Colon (tissue), 2 donors: Measurements from ENCODE around the gene FXYD5.

Source experiments
- FAIRE-seq: peaks from 2 replicates; lab custom pipeline; 2012; peaks lifted over from hg19 to GRCh38; lab: Jason Lieb, UNC
- donor health status: control.
- donor health status: control.

The FXYD5 gene

DNA sequence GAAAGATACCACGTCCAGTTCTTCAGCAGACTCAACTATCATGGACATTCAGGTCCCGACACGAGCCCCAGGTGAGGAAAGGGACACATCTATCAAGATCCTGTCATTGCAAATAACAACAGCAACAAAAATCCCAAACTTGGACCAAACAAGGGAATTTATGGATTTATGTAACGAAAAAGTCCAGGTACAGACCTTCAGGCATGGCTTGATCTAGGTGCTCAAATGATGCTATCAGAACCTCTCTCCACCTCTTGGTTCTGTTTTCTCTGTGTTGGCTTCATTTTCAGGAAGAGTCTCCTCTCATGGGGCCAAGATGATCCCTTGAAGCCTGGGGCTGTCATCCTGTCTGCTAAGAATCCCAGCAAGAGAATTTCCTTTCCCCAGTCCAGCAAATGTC lies 2.9 kb downstream of the FXYD5 start:
- no peak for FAIRE-seq

DNA sequence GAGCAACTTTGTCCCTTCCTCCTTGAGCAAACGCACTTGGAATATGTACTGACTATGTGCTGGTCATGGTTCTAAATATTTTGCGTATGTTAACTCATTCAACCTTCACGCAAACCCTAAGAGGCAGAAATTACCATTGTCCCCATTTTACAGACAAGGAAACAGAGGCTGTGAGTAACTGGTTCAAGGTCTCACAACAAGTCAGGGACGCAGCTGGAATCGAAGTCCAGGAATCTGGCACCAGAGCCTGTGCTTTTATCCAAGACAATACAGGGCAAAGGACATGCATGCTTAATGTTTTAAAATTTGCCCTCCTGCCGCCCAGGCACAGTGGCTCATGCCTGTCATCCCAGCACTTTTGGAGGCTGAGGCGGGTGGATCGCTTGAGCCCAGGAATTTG lies 5.1 kb downstream of the FXYD5 start:
- no peak for FAIRE-seq

DNA sequence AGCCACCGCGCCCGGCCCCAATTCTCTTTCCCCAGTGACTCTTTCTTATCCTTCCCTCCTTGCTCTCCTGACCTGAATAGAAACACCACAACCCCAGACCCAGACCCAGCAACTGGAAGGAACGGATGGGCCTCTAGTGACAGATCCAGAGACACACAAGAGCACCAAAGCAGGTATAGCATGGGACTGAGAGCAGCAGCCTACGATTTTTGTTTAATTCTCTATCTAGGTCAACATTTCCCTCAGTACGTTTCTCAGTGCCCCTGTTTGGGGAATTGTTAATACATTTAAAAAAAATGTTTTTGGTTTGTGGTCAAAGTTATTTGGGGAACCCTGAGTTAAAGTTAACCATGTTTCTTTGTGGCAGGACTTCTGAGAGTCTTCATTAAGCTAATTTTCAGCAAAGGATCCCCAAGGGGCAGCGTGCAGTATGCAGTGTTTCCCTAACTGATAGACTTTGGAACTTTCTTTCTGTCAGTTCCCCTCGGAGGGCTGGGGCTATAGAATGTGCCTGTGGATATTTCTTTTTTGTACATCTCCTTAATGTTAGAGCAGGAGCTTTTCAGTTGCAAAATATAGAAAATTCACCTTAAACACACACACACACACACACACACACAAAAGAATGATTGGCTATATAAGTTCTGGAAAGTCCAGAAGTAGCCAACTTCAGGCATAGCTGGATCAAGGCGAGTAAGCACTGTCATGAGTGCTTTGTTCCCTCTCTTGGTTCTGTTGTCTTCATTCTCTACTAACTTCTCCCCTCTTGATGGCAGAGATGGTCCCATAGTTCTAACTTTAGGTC lies 6.3 kb downstream of the FXYD5 start:
- no peak for FAIRE-seq

DNA sequence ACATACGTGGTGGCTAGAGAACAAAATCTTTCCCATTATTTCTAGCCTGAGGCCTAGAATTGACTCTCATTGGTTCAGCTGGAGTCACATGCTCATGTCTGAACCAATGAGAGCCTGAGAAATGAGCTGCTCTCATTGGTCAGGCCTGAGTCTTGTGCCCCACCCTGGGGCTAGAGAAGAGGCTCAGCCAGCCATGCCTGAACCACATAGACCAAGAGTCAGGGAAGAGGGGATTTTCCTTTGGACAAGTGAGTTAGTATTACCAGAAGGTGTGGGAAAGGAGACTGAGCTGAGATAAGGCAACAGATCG lies 6.9 kb downstream of the FXYD5 start:
- no peak for FAIRE-seq

DNA sequence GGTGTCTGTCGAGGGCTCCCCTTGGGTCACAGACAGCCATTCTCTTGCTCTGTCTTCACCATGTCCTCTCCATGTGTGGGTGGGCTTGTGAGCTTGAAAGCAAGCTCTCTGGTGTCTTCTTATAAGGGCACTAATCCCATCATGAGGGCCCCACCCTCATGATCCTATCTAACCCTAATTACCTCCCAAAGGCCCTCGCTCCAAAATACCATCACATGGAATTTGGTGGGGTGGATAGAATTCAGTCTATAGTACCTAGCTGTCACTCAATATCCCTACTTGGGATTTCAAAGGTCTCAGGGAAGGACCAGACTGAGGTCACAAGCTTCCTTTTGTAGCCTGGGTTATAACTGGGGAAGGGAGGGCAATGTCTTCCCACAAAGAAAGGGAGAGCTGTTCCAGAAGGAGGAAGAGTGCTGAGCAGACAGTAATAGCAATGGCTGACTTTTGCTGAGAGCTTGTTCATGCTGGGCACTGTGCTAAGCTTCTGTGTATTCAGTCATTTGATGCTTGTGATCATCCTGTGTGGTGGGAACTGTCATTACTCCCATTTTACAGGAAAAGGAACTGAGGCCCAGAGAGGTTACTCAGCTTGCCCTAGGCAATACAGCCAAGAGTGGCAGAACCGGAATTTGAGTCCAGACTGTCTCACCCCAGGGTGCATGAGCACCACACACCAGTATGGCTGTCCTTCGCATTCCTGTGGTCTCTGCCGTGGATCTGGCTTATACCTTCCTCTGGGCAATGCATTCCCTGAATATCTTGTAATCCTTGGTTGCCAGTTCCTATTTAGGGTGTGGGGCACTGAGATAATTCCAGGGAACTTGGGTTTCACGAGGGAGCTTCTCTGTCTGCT lies 8.2 kb downstream of the FXYD5 start:
- FAIRE-seq = no peak

DNA sequence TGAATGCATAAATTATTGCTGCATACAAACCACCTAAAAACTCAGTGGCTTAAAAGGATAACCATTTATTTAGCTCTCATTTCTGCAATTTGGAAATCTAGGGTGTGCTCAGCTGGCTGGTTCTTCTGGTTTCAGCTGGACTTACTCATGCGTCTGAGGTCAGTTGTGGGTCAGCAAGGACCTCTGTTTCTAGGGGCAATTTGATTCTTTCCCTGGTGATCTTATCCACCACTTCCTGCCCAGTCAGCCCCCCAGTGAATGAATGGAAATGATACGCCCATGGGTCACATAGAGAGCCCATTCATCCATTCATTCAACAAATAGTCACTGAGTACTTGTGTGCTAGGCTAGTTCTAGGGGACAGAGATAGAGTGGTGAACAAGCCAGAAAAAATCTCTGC lies 9.9 kb downstream of the FXYD5 start:
- no peak for FAIRE-seq

DNA sequence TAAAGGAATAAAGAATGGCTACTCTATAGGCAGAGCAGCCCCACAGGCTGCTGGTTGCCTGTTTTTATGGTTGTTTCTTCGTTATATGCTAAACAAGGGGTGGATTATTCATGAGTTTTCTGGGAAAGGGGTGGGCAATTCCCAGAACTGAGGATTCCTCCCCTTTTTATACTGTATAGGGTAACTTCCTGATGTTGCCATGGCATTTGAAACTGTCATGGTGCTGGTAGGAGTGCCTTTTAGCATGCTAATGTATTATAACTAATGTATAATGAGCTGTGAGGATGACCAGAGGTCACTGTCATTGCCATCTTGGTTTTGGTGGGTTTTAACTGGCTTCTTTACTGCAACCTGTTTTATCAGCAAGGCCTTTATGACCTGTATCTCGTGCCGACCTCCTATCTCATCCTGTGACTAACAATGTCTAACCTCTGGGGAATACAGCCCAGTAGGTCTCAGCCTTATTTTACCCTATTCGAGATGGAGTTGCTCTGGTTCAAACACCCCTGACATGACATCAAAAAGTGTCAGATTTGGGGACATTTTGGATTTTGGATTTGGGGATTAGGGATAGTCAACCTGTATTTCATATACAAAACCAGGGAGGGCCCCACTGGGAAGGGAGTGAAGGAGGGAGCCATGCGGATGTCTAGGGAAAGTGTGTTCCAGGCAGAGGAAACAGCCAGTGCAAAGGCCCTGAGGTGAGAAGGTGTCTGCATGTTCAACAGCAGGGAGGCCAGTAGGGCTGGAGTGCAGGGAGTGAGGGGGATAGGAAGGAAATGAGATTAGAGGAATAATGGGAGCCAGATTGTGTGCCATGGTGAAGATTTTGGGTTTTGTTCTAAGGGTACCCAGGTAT lies 10.9 kb downstream of the FXYD5 start:
- no peak for FAIRE-seq

DNA sequence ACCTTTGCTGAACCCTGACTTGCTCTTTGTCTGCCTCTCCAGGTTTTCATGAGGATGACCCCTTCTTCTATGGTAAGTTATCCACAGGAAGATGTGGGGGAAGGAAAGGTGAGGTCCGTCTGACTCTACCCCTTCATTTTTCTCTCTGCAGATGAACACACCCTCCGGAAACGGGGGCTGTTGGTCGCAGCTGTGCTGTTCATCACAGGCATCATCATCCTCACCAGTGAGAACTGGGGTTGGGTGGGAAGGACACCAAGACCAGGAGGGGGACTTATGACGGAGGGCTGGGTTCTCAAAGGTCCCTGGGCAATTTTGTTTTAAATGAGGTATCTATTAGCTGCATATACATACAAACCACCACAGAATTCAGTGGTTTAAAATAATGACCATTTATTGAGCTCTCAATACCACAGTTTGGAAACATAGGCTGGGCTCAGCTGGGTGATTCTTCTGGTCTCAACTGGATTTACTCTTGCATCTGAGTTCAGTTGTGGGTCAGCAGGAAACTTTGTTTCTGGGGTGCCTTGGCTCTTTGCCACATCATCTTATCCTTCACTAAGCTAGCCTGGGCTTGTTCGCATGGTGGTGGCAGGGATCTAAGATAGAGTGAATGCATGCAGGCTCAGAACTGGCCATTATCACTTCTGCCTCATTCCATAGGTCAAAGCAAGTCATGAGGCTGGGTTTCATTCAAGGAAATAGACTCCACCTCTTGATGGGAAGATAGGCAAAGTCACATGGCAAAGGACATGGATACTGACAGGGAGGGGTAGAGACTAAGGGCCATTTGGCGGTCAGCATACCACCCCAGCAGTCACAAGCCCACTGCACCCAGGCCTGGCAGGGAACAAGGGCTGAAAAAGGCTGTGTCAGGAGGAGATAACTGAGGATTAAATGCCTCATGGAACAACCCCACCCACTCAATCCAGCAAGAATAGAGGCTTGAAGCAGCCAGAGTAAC lies 11.8 kb downstream of the FXYD5 start:
- FAIRE-seq = no peak

DNA sequence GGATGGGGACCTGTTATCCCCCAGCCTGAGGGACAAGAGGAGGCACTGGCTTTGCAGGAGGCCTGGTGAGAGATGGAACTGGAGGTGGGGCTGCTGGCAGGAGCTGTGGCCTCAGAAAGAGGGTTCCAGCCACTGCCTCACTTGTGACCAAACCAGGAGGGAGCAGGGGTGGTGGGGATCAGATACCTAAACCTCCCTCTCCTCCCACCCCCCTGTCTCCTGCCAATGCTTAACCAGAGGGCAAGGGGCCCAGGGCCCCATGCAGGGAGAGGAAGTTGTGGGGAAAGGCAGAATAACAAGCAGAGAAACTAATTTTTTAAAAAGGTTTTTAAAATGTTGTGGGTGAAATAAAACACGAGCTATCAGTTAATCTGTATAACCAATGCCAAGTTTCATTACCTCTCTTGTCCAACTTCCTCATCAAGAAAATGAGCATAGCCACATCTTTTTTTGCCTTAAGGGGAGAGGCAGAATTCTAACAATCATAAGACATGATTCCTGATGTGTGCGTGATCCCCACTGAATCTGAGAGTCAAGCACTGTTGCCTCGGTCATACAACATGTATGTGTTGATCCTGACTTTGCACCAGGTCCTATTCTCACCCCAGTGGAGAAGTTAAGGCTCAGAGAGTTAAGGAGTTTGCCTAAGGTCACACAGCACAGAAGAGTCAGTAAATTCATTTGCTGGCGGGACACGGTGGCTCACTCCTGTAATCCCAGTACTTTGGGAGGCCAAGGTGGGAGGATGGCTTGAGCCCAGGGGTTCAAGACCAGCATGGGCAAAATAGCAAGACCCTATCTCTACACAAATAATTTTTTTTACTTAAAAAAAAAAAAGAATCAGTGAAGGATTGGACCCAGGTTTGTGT lies 12.9 kb downstream of the FXYD5 start:
- FAIRE-seq = no peak

DNA sequence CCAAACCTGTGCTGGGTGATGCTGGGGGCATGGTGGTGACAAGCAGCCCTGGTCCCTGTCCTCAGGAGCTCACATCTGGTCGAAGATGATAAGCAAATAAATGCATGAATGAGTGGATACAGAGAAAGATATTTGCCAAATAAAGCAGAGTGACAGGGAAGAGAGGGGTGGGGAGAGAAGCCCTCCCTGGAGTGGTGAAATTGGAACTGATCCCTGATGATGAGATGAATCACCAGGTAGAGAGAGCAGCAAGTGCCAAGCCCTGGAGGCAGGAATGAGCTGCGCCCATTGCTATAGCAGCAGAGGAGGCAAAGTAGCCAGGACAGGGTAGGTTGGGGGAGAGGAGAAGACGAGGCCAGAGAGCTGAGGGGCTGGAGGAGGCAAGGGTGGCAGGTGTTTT lies 13.7 kb downstream of the FXYD5 start:
- no peak for FAIRE-seq

DNA sequence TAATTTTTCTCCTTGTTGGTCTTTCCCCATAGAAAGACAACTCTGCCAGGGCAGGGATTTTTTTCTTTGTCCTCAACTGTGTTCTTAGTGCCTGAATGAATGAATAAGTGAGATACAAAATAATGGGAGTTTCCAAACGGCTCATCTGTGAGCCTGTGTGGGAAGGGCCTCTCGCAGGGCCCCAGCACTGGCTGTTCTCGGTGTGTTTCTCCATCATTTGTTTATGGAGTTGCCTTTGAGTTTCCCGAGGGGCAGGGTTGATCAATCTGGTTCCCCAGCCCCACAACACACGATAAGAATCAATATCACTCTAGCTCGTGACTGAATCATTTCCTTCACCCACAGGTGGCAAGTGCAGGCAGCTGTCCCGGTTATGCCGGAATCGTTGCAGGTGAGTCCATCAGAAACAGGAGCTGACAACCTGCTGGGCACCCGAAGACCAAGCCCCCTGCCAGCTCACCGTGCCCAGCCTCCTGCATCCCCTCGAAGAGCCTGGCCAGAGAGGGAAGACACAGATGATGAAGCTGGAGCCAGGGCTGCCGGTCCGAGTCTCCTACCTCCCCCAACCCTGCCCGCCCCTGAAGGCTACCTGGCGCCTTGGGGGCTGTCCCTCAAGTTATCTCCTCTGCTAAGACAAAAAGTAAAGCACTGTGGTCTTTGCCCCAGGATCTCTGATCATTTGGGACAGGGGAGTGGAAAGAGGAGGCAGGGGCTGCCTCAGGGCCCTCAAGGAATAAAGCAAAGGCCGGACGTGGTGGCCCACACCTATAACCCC lies 14.9 kb downstream of the FXYD5 start:
- FAIRE-seq = no peak

DNA sequence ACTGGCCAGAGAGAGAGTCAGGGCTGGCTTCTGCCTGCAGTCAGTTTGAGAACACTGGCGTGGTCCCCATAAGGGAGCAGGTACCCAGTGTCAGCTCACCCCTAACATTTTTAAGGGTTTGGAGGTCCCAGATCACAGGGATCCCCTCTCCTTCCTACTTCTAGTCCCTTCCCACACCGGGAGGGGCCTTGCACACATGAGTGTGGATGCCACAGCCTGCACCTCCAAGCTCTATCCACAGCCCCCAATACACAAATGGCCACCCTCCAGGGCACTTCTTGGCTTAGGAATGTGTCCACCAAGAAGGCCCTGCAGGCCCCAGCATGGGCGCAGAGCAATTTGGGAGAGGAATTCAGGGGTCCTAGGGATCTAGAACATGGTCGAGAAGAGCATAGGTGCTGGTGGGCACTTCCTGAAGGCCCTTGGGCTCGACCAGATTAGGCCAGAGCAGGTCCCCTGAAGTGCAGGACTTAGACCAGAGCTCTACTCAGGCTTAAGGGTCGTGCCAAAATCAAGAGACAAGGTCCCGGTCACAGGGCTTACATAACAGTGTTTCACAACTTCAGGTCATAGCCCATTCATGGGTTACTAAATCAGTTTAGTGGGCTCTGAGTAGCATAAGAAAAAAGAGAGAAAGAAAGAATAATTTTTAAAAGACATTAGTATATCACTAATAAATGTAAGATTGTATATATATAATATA lies 16.0 kb downstream of the FXYD5 start:
- FAIRE-seq = no peak

DNA sequence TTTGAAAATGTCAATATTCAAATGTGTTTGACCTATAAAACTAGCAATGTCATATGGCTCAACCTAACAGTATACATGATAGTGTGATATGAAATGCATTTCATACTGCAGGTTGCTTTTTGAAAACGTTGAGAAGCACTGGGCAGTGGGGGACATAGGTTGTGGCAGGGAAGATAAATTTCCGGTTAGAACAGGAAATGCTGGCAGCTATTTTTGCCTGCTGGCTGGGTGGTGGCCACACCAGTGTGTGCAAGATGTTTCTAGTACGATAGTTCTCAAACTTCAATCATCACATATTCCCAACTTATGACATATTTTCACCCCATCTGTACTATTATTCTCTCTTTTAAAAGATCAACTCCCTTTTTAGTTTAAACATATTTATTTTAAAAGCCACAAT lies 17.2 kb downstream of the FXYD5 start:
- no peak for FAIRE-seq

DNA sequence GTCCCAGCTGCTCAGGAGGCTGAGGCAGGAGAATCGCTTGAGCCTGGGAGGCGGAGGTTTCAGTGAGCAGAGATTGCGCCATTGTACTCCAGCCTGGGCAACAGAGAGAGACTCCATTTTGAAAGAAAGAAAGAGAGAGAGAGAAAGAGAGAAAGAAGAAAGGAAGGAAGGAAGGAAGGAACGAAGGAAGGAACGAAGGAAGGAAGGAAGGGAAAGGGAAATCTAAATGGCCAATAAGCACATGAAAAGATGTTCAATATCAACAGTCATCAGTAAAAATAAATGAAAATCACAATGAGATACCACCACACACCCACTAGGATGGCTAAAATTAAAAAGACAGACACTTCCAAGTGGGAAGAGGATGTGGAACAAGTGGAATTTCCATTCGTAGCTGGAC lies 19.7 kb downstream of the FXYD5 start:
- FAIRE-seq = no peak

DNA sequence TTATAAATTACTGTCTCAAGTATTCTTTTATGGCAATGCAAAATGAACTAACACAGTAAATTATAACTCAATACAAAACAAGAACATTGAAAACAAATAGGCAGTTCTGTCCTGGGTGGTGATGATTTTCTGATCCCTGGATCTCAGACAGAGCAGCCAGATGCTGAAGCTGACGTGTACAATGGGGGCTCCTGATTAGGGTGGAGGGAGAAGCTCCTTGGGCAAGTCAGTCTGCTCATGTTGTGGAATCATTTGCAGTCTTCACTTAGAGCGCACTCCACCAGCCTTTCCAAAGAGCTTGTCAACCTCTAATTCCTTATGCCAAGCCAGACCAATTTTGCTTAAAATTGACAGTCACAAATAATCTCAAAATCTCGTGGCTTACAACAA lies 21.6 kb downstream of the FXYD5 start:
- FAIRE-seq = no peak

DNA sequence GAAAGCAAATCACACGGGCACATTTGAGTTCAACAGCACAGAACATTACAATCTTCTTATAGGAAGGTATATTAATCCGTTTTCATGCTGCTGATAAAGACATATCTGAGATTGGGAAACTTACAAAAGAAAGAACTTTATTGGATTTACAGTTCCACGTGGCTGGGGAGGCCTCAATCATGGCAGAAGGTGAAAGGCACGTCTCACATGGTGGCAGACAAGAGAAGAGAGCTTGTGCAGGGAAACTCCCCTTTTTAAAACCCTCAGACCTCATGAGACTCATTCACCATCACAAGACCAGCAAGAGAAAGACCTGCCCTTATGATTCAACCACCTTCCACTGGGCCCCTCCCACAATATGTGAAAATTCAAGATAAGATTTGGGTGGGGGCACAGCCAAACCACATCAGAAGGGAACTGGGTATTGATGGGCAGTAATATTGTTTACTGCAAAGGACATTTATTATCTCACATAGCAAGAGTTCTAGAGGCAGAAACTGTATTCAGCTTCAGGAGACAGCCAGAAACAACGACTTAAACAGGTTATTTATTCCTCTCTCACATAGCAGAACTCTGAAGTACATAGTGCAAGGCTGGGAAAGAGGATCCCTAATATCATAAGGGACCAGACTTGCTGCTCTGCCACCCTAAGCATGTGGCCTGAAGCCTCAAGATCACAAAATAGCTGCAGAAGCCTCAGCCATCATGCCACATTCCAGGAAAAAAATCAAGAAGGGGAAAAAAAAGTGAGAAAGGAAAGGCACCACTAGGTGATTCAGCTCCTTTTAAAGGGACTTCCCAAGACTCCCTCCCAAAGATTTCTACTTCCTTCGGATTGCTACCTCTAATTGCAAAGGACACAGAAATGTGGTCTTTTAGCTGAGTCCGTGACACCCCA lies 23.1 kb downstream of the FXYD5 start:
- FAIRE-seq = no peak

DNA sequence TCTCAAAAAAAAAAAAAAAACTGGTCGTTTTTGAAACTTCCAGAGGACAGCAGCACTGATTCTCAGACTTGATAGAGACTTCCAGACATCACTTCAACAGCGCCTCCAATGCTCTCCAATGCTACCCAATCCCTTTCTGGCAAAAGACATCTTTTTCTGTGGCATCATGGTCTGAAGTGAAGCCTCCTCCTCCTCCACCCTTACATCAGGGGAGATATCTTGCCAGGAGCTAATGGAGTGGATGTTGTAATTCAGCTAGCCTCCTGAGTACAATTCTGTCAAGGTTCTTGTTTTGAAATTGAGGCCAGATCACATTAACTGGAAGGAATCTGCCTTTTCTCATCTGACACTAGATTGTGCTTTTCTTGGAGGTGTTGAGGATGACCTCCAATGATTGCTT lies 24.2 kb downstream of the FXYD5 start:
- FAIRE-seq = no peak

DNA sequence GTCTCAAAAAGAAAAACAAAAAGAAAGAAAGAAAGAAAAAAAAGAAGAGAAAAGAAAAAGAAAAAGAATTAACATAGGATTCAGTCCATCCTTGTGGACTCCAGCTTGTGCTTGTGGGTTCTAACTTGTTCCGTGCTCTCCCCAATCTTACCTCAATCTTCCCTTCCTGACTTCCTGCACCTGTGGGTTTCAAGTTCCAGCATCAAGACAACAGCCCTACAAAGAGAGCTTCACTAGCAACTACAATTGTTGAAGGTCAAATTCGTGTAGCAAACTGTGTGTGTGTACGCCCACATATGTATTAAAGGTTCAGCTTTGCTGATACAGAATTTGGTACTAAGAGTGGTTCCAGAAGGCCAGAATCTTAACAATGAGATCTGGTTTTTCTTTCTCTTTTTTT lies 25.3 kb downstream of the FXYD5 start:
- no peak for FAIRE-seq
